GM11168 (cell line): Measurements from ENCODE around the gene INPP4A.

ENCODE experiments used
- in situ Hi-C: fragments of 300-500 bp; cut with MboI; formaldehyde crosslinking; loops from one replicate; pipeline ENCODE4 v1.12.0; 2022; ENCODE audit warnings: low sequenced_read_pairs; ENCODE audit not compliant: unreplicated experiment

The INPP4A gene

GRCh38 chr2:98554116-98554861 is 109.6 kb downstream of the INPP4A start:
- in situ Hi-C loops: no loop called here

GRCh38 chr2:98555696-98556095 is 111.0 kb downstream of the INPP4A start:
- in situ Hi-C loops: no loop called here

- in situ Hi-C loops: no loop called here
These were observed 111.8 kb downstream of the INPP4A start for GRCh38 chr2:98556344-98557033.

- in situ Hi-C loops: no loop called here
These were observed 114.3 kb downstream of the INPP4A start for GRCh38 chr2:98558852-98559530.

GRCh38 chr2:98559581-98559980 is 114.9 kb downstream of the INPP4A start:
- in situ Hi-C loops: no loop called here

GRCh38 chr2:98560256-98560771 is 115.7 kb downstream of the INPP4A start:
- in situ Hi-C loops: no loop called here

- in situ Hi-C loops: no loop called here
These were observed 116.4 kb downstream of the INPP4A start for GRCh38 chr2:98561018-98561417.

GRCh38 chr2:98561902-98562695 is 117.4 kb downstream of the INPP4A start:
- in situ Hi-C loops: no loop called here

GRCh38 chr2:98563394-98563793 is 118.7 kb downstream of the INPP4A start:
- in situ Hi-C loops: no loop called here

GRCh38 chr2:98564541-98565132 is 120.0 kb downstream of the INPP4A start:
- in situ Hi-C loops: no loop called here

GRCh38 chr2:98565286-98565860 is 120.7 kb downstream of the INPP4A start:
- in situ Hi-C loops: no loop called here

- in situ Hi-C loops: no loop called here
These were observed 121.3 kb downstream of the INPP4A start for GRCh38 chr2:98565941-98566340.

GRCh38 chr2:98568161-98568956 is 123.7 kb downstream of the INPP4A start:
- in situ Hi-C loops: no loop called here

GRCh38 chr2:98569197-98569793 is 124.6 kb downstream of the INPP4A start:
- in situ Hi-C loops: no loop called here

GRCh38 chr2:98569915-98570314 is 125.3 kb downstream of the INPP4A start:
- in situ Hi-C loops: no loop called here

GRCh38 chr2:98570356-98570755 is 125.7 kb downstream of the INPP4A start:
- in situ Hi-C loops: no loop called here

- in situ Hi-C loops: no loop called here
These were observed 126.6 kb downstream of the INPP4A start for GRCh38 chr2:98571121-98571701.

- in situ Hi-C loops: no loop called here
These were observed 127.1 kb downstream of the INPP4A start for GRCh38 chr2:98571796-98572195.
